Measurements from ENCODE around the gene SSTR5. TPM values are rescaled to one million over a fixed set of nuclear protein-coding genes. Genes with fewer than 3 reads are reported as not detected.
"Not testable (repeated sequence)": the region's sequence is repeated elsewhere in the genome, so short reads cannot be mapped to it uniquely, and the experiment has no call there.

The SSTR5 gene
- total RNA-seq, 1 donor = not detected

DNA sequence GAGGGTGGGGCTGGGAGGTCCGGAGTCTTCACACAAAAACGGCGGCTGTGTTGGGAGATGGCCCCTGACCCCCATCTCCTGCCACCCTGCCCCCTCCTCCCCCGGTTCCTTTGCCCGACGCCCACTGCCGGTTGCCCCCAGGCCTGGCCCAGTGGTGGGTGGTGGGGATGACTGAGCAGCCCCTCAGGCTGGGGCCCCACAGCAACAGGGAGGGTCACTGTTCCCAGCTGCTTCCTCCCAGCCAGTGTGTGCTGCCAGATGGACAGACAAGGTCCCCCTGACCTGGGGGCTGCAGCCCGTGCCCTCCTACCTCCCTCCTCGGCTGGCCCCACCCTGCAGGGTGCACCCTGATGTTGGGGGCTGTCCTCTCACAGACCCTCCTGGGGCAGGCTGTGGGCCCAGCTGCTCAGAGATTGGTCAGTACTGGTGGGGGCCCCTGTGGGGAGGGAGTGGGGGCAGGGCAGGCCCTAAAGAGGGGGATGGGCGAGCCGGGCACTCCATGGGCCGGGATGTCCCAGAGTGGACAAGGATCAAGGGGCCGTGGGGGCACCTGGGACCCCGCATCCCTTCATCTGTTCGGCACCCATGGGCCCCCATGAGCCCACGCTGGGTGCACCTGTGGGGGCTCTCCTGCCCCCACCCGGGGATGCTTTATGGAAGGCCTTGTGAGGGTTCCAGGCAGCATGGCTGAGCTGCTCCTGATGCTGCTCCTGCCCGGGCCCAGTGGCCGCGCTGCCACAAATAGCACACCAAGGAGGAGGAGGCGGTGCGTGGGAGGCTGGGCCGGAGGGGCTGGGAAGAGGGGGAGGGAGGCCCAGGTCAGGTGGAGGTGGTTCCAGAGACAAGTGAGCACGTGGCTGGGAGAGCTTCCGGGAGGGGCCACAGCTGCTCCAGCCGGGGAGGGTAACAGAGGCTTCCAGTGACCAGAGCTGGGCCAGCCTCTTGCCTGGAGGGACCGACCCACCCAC lies 18.4 kb downstream of the SSTR5 start:
- H3K4me3 ChIP-seq (ENCODE audit: low read depth, low read length) = no peak overlapping the region
- DNase-seq (ENCODE audit: low read depth) = no peak
- TF ChIP-seq, protein P1, sequence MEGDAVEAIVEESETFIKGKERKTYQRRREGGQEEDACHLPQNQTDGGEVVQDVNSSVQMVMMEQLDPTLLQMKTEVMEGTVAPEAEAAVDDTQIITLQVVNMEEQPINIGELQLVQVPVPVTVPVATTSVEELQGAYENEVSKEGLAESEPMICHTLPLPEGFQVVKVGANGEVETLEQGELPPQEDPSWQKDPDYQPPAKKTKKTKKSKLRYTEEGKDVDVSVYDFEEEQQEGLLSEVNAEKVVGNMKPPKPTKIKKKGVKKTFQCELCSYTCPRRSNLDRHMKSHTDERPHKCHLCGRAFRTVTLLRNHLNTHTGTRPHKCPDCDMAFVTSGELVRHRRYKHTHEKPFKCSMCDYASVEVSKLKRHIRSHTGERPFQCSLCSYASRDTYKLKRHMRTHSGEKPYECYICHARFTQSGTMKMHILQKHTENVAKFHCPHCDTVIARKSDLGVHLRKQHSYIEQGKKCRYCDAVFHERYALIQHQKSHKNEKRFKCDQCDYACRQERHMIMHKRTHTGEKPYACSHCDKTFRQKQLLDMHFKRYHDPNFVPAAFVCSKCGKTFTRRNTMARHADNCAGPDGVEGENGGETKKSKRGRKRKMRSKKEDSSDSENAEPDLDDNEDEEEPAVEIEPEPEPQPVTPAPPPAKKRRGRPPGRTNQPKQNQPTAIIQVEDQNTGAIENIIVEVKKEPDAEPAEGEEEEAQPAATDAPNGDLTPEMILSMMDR (IDR thresholded peaks at IDR 0.05; ENCODE audit: insufficient read depth, low read length) = no peak

DNA sequence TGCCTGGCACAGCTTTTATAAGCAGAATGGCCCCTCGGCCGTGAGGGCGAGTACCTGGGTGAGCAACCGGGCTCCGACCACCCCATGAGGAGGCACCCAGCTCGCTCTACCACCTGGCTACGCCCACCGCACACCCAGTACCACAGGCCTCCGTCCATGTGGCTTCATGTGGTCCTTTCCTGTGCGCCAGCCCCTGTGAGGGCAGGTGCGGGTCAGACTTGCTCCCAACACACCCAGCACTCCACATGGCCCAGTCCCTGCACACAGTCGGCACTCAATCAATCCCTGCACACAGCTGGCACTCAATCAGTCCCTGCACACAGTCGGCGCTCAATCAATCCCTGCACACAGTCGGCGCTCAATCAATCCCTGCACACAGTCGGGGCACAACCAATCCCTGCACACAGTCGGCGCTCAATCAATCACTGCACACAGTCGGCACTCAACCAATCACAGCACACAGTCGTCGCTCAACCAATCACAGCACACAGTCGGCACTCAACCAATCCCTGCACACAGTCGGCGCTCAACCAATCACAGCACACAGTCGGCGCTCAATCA lies 19.5 kb downstream of the SSTR5 start:
- TF ChIP-seq, protein P1 (IDR thresholded peaks at IDR 0.05; ENCODE audit: insufficient read depth, low read length) = no peak
- H3K4me3 ChIP-seq (ENCODE audit: low read depth, low read length) = no peak overlapping the region
- DNase-seq (ENCODE audit: low read depth) = no peak

DNA sequence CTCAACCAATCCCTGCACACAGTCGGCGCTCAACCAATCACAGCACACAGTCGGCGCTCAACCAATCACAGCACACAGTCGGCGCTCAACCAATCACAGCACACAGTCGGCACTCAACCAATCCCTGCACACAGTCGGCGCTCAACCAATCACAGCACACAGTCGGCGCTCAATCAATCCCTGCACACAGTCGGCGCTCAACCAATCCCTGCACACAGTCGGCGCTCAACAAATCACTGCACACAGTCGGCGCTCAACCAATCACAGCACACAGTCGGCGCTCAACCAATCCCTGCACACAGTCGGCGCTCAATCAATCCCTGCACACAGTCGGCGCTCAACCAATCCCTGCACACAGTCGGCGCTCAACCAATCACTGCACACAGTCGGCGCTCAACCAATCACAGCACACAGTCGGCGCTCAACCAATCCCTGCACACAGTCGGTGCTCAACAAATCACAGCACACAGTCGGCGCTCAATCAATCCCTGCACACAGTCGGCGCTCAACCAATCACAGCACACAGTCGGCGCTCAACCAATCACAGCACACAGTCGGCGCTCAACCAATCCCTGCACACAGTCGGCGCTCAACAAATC lies 20.2 kb downstream of the SSTR5 start:
- H3K4me3 ChIP-seq (ENCODE audit: low read depth, low read length); DNase-seq (ENCODE audit: low read depth): not testable (repeated sequence)

DNA sequence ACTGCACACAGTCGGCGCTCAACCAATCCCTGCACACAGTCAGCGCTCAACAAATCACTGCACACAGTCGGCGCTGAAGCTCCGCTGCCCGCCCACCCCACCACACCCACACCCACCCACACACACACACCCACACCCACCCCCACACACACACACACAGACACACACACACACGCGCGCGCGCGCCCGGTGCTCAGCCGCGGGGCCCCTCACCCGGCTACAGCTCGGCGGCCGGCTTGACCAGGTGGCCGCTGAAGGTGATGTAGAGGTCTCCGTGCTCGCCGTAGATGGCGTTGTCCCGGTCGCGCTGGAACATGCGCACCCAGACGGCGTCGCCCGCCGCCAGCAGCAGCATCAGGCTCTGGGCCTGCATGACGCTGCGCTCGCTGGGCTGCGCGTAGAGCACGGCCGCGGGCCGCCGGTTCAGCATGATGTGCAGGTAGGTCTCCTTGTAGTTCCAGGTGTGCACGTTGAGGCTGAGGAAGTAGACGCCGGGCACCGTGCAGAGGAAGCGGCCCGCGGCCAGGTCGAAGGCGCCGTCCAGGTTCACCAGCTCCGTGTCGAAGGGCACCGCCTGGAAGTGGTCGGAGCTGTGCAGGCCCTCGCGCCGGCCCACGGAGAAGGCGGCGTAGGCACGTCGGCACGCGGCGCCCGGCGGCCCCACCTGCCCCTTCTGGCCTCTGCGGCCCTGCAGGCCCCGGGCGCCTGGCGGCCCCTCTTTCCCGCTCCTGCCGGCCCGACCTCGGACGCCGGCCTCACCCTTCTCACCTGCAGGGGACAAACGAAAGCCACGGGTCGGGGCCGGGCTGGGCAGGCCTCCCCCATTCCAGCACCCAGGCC lies 21.0 kb downstream of the SSTR5 start:
- no peak for DNase-seq (ENCODE audit: low read depth)
- TF ChIP-seq, protein P1 (IDR thresholded peaks at IDR 0.05; ENCODE audit: insufficient read depth, low read length) = no peak
- H3K4me3 ChIP-seq (ENCODE audit: low read depth, low read length) = no peak overlapping the region

DNA sequence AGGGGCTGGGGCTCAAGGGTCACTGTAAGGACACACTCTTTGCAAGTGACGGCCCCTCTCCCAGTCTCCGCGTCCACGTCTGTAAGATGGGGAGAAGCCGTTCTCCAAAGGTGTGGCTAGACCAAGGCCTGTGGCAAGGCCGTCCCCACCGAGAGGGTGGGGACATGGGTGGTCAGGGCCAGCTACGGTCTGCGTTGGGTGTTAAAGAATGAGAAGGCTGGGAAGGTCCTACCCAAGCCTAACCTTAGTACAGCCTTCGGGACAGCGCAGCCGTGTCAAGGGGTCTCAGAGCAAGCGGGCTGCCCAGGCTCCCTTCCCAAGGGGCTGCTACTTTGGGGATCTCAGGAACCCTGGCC lies 21.6 kb downstream of the SSTR5 start:
- no peak for DNase-seq (ENCODE audit: low read depth)
- H3K4me3 ChIP-seq (ENCODE audit: low read depth, low read length) = no peak overlapping the region
- TF ChIP-seq, protein P1 (IDR thresholded peaks at IDR 0.05; ENCODE audit: insufficient read depth, low read length) = no peak

DNA sequence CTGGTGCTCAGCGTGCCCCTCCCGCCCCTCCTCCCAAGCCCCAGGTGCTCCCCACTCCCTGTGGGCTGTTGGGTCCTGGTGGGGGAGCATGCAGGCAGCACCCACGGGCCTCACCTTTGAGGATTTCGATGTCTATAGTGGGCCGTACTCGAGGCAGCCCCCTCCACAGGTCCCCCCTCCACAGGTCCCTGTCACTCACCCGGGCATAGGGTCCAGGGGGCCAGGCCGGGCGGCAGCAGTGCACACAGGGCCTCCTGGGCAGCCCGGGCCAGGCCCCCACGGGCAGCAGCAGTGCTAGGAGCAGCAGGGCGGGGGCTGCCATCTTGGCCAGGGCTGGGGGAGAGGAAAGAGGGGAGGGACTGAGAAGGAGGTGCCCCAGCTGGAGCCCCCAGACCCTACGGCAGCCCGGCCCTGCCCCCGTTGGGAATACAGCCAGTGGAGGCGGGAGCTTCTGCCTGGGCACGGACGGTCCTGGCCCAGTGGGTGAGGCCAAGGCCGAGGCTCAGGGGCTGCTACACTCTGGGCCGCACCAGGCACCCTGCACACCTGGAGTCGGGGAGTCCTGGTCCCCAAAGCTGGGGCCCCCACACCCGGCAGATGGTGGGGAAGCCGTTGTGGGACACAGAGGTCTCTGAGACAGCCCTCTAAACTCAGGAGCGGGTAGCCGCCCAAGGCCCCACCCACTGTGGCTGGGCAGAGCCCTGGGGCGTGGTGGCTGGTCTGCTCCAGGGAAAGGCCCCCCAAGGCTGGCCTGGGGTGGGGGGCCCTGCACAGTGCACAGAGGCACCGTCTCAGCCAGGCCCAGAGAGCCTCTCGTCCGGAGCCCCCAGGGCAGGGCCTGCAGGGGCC lies 22.3 kb downstream of the SSTR5 start:
- TF ChIP-seq, protein P1 (IDR thresholded peaks at IDR 0.05; ENCODE audit: insufficient read depth, low read length) = no peak
- DNase-seq (ENCODE audit: low read depth) = no peak
- H3K4me3 ChIP-seq (ENCODE audit: low read depth, low read length) = no peak overlapping the region

Measured in fibroblast of the aortic adventitia (primary cell).